HG02970 (cell line): ENCODE data around the gene MPC1.
"Not testable (repeated sequence)": the region's sequence is repeated elsewhere in the genome, so short reads cannot be mapped to it uniquely, and the experiment has no call there.

Source experiments
- ATAC-seq: cut with Tn5 transposase; IDR thresholded peaks from one replicate; pipeline ENCODE4 v1.9.1; 2021; ENCODE audit warnings: mild to moderate bottlenecking, moderate library complexity, moderate number of reproducible peaks; ENCODE audit not compliant: unreplicated experiment, low FRiP score

The MPC1 gene

GRCh38 chr6:166351715-166352285 lies 30.9 kb downstream of the MPC1 start:
- no peak for ATAC-seq

GRCh38 chr6:166348305-166348949 lies 34.3 kb downstream of the MPC1 start:
- no peak for ATAC-seq

GRCh38 chr6:166346965-166347364 lies 35.8 kb downstream of the MPC1 start:
- no peak for ATAC-seq

- ATAC-seq = no peak
These were observed 36.3 kb downstream of the MPC1 start for GRCh38 chr6:166346449-166346848.

GRCh38 chr6:166345672-166346071 lies 37.1 kb downstream of the MPC1 start:
- not testable (repeated sequence) for ATAC-seq

GRCh38 chr6:166344921-166345320 lies 37.8 kb downstream of the MPC1 start:
- ATAC-seq = not testable (repeated sequence)

- ATAC-seq = no peak
These were observed 38.5 kb downstream of the MPC1 start for GRCh38 chr6:166344240-166344639.

- peak; percentile 19 for ATAC-seq
These were observed 39.6 kb downstream of the MPC1 start for GRCh38 chr6:166343150-166343487.

GRCh38 chr6:166342349-166343149 lies 40.2 kb downstream of the MPC1 start, which contains the start of gene SFT2D1:
TSS of gene SFT2D1 (minus strand) at chr6:166342545. CDS start at chr6:166342481, 64 bp downstream.
- ATAC-seq = peak; percentile 94

GRCh38 chr6:166341977-166342348 lies 40.8 kb downstream of the MPC1 start:
- ATAC-seq = no peak

GRCh38 chr6:166341464-166341863 lies 41.3 kb downstream of the MPC1 start:
- no peak for ATAC-seq

GRCh38 chr6:166338854-166339253 lies 43.9 kb downstream of the MPC1 start:
- no peak for ATAC-seq

- ATAC-seq = no peak
These were observed 45.9 kb downstream of the MPC1 start for GRCh38 chr6:166336847-166337246.

- ATAC-seq = no peak
These were observed 47.1 kb downstream of the MPC1 start for GRCh38 chr6:166335378-166336302.

- no peak for ATAC-seq
These were observed 47.9 kb downstream of the MPC1 start for GRCh38 chr6:166334878-166335277.

GRCh38 chr6:166333172-166333995 lies 49.4 kb downstream of the MPC1 start:
- no peak for ATAC-seq

GRCh38 chr6:166331503-166332415 lies 51.0 kb downstream of the MPC1 start:
- no peak for ATAC-seq

- no peak for ATAC-seq
These were observed 52.1 kb downstream of the MPC1 start for GRCh38 chr6:166330612-166331011.
